Stimulated activated CD8-positive, alpha-beta memory T cell treated with anti-CD3 and anti-CD28 coated beads, Interleukin-4, amount 100 ng/mL, for 4 hours (primary cell): ENCODE results near the gene DISC1.
"Not testable (repeated sequence)": the region's sequence is repeated elsewhere in the genome, so short reads cannot be mapped to it uniquely, and the experiment has no call there.

Source experiments
- DNase-seq, 2 donors: peaks; one replicate each; pipeline ENCODE4 v3.0.0-alpha.2; 2020; ENCODE audit warnings: low read depth in 2 of 2, low spot score in 1 of 2

DISC1 gene

GRCh38 chr1:231666937-231667608 lies 40.5 kb downstream of the DISC1 start:
- DNase-seq: no peak

- DNase-seq: no peak
These were observed 41.4 kb downstream of the DISC1 start for GRCh38 chr1:231667896-231668506.

- no peak for DNase-seq
These were observed 42.2 kb downstream of the DISC1 start for GRCh38 chr1:231668826-231669225.

GRCh38 chr1:231669864-231670621 lies 43.5 kb downstream of the DISC1 start:
- not testable (repeated sequence) for DNase-seq

GRCh38 chr1:231670755-231671154 lies 44.2 kb downstream of the DISC1 start:
- DNase-seq: no peak

- no peak for DNase-seq
These were observed 48.0 kb downstream of the DISC1 start for GRCh38 chr1:231674575-231674974.

- DNase-seq: no peak
These were observed 49.9 kb downstream of the DISC1 start for GRCh38 chr1:231676487-231676886.

- DNase-seq: no peak
These were observed 50.9 kb downstream of the DISC1 start for GRCh38 chr1:231677442-231677841.

GRCh38 chr1:231678011-231678432 lies 51.4 kb downstream of the DISC1 start:
- no peak for DNase-seq

GRCh38 chr1:231679109-231679508 lies 52.5 kb downstream of the DISC1 start:
- DNase-seq: no peak

- DNase-seq: no peak
These were observed 54.4 kb downstream of the DISC1 start for GRCh38 chr1:231681006-231681405.

GRCh38 chr1:231682779-231683178 lies 56.2 kb downstream of the DISC1 start:
- no peak for DNase-seq

GRCh38 chr1:231683439-231684165 lies 57.0 kb downstream of the DISC1 start:
- no peak for DNase-seq

- no peak for DNase-seq
These were observed 58.0 kb downstream of the DISC1 start for GRCh38 chr1:231684356-231685244.

- DNase-seq: no peak
These were observed 59.8 kb downstream of the DISC1 start for GRCh38 chr1:231686384-231686783.

GRCh38 chr1:231688989-231689388 lies 62.4 kb downstream of the DISC1 start:
- no peak for DNase-seq

- DNase-seq: no peak
These were observed 63.5 kb downstream of the DISC1 start for GRCh38 chr1:231690059-231690458.

GRCh38 chr1:231691618-231692259 lies 65.1 kb downstream of the DISC1 start:
- DNase-seq: no peak

GRCh38 chr1:231693361-231694074 lies 66.9 kb downstream of the DISC1 start:
- no peak for DNase-seq

GRCh38 chr1:231694075-231694431 lies 67.5 kb downstream of the DISC1 start:
- no peak for DNase-seq
